ENCODE measurements around the gene NANP.

DNA sequence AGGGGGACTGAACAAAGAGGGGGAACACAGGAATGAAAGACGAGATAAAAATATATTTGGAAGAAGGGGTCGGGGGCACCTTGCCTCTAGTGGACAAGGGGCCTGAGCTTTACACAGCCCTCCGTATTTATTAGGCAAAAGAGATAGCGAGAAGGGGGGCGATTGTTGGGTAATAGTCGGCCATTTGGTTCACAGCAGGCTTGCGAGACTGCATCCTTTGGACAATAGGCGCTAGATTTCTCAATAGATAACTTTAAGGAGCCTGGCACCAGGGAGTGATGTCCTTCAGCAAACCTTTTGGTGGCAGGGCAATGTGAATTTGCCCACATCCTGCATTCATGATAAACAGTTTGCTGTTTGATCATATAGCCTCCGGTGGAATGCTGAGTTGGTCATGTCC, 3.0 kb upstream of the NANP start:
- TF ChIP-seq, protein P1, sequence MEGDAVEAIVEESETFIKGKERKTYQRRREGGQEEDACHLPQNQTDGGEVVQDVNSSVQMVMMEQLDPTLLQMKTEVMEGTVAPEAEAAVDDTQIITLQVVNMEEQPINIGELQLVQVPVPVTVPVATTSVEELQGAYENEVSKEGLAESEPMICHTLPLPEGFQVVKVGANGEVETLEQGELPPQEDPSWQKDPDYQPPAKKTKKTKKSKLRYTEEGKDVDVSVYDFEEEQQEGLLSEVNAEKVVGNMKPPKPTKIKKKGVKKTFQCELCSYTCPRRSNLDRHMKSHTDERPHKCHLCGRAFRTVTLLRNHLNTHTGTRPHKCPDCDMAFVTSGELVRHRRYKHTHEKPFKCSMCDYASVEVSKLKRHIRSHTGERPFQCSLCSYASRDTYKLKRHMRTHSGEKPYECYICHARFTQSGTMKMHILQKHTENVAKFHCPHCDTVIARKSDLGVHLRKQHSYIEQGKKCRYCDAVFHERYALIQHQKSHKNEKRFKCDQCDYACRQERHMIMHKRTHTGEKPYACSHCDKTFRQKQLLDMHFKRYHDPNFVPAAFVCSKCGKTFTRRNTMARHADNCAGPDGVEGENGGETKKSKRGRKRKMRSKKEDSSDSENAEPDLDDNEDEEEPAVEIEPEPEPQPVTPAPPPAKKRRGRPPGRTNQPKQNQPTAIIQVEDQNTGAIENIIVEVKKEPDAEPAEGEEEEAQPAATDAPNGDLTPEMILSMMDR (IDR thresholded peaks at IDR 0.05), result no peak
- TF ChIP-seq REST (IDR thresholded peaks at IDR 0.05; ENCODE audit: insufficient read depth in 1 of 2, low read depth in 2 of 2, low read length in 1 of 2) (no peak), SIN3A (IDR thresholded peaks at IDR 0.05; ENCODE audit: borderline replicate concordance, insufficient read depth, low read depth, low read length) (no peak)

Data from Panc1 (cell line).